Measurements from ENCODE around the gene HOOK2.
A peak's percentile ranks its signal among the peaks of the same experiment; 100 is the strongest.

DNA sequence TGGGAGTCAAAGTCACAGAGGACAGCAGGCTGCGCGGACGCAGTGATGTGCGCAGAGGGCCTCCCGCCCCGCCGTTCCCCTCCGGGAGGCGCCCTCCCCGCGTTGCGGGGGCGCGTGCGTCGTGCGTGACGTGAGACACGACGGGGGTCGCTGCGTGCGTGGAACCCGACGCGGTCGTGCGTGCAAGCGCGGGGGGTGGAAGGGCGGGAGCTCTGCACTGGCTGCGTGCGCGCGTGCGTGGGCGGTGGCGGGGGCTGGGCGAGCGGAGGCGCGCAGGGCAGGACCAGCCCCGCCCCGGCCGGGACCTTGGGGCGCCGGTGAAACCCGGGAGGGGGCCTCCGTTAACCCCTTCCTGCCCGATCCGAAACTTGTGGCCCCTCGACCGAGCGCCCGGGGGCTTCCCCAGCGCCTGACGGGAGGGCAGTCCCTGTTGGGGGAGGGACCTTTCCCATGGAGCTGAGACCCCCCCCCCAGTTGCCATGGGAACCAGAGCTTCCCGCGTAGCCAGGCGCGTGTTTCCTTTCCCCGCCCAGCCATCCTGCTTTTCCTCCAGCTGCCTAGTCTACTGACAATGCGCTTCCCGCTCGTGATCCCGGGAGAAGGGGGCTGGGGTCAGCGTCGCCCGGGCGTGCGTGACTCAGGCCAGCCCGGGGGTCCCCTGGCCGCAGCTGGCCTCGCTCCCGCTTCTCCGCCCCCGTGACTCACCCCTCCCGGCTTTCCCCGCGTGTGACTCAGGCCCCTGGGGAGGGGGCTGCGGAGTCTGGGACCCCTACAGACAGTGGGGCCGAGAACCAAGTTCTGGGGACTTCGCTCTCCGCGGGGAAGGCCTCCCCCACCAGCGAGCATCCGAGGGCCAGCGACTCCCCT, 7.3 kb upstream of the HOOK2 start:
- peak; percentile 47 to 79 for TF ChIP-seq POLR2A (IDR thresholded peaks at IDR 0.05)
- TF ChIP-seq, protein P1, sequence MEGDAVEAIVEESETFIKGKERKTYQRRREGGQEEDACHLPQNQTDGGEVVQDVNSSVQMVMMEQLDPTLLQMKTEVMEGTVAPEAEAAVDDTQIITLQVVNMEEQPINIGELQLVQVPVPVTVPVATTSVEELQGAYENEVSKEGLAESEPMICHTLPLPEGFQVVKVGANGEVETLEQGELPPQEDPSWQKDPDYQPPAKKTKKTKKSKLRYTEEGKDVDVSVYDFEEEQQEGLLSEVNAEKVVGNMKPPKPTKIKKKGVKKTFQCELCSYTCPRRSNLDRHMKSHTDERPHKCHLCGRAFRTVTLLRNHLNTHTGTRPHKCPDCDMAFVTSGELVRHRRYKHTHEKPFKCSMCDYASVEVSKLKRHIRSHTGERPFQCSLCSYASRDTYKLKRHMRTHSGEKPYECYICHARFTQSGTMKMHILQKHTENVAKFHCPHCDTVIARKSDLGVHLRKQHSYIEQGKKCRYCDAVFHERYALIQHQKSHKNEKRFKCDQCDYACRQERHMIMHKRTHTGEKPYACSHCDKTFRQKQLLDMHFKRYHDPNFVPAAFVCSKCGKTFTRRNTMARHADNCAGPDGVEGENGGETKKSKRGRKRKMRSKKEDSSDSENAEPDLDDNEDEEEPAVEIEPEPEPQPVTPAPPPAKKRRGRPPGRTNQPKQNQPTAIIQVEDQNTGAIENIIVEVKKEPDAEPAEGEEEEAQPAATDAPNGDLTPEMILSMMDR (IDR thresholded peaks at IDR 0.05) = peak in 2 of 6 experiments; percentile 4 to 21

Data from Peyer's patch (tissue), 4 donors.